Measurements from ENCODE around the gene NUDT3.

DNA sequence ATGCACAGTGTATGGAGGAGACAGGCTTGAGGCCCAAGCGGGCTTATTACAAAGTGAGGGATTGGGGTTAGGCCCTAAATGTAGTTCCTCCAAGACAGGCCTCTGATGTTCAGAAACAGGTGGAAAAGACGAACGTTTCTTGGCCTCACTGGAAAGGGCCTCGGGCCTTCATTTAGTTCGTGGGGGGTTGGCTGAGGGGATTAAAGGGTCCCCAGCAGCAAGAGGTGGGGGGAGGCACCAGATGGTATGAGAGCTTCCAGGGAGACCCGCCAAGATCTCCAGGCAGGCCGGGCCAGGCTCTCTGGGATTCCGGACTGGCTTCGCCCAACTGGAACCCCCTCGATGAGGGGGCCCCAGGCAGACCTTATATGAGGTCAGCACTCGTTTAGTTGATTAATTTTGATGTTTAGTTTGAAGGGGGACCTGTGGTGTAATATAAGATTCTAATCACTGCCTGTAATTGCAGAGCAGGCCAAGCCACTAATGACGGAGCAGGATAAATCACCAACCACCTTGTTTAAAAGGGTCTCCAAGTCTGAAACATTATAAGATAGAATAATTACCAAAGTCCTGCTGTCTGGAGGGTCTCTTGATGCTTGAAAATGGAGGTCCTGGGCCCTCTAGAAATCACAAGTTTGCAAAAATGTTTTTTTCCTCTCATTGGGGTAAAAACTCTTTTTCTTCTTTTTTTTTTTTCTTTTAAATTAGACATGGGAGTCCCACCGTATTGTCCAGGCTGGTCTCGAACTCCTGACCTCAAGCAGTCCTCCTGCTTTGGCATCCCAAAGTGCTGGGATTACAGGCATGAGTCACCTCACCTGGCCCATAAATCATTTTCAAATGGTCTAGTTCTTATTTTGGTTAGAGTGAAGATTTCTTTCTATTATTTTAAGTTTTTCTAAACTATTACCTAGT lies 153.6 kb downstream of the NUDT3 start:
- TF ChIP-seq POLR2AphosphoS5 (IDR thresholded peaks at IDR 0.05; ENCODE audit: low read depth), result no peak
- TF ChIP-seq, protein P1, sequence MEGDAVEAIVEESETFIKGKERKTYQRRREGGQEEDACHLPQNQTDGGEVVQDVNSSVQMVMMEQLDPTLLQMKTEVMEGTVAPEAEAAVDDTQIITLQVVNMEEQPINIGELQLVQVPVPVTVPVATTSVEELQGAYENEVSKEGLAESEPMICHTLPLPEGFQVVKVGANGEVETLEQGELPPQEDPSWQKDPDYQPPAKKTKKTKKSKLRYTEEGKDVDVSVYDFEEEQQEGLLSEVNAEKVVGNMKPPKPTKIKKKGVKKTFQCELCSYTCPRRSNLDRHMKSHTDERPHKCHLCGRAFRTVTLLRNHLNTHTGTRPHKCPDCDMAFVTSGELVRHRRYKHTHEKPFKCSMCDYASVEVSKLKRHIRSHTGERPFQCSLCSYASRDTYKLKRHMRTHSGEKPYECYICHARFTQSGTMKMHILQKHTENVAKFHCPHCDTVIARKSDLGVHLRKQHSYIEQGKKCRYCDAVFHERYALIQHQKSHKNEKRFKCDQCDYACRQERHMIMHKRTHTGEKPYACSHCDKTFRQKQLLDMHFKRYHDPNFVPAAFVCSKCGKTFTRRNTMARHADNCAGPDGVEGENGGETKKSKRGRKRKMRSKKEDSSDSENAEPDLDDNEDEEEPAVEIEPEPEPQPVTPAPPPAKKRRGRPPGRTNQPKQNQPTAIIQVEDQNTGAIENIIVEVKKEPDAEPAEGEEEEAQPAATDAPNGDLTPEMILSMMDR (conservative IDR thresholded peaks at IDR 0.05; ENCODE audit: low read depth in 2 of 2), result no peak
